Measurements from ENCODE around the gene YWHAQ.
A peak's percentile ranks its signal among the peaks of the same experiment; 100 is the strongest.
"Not testable (repeated sequence)": the region's sequence is repeated elsewhere in the genome, so short reads cannot be mapped to it uniquely, and the experiment has no call there.

YWHAQ gene

DNA sequence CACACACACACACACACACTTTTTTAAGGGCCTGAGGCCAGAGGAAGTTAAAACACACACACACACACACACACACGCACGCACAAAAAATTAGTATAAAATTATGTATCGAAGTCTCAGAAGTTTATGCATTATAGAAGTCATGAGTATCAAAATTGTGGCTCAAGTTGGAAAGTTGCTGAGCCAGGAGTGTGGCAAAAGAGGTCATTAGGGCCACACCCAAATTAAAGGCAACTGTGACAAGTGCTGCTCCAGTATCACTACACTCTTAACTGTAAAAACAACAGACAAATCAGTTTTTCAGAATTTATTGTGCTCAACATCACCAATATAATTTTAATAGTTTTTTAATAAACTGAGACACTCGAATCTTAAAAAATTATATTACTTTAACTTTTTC is 36.9 kb downstream of the YWHAQ start:
- DNase-seq = no peak

DNA sequence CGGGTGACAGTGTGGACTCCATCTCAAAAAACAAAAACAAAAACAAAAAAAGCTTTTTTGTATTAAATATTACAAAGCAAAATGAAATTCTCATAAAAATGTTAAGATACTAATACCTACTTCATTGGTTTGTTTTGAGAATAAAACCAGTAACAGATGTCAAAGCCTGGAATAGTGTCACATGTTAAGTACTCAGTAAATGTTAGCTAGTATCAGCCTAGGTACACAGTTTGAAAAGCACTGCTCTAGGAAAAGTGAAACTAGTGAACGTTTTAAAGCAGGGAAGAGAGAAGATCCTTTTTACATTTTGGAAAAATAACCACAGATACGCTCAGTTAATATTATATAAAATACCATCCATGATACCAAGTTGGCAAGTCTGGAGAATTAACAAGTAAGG is 38.1 kb downstream of the YWHAQ start:
- DNase-seq = no peak

DNA sequence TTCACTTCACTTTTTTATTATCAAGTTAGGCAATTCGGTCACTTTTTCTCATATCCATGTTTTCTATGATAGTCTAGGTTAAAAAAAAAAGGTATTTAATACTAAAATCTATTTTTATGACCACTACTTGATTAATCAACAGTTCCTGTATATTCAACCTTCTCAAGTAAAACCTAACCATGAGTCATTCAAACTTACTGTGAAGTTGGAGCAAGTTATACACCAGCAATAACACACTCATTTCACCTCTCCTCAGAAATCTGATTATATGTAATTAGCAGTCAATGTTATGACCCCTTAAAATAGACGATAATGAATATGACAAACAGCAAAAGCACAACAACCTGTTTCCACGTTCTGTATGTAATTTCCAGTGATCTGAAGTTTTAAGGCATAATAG is 40.2 kb downstream of the YWHAQ start:
- DNase-seq = no peak

GRCh38 chr2:9586465-9586864 is 44.3 kb downstream of the YWHAQ start:
- DNase-seq = no peak

DNA sequence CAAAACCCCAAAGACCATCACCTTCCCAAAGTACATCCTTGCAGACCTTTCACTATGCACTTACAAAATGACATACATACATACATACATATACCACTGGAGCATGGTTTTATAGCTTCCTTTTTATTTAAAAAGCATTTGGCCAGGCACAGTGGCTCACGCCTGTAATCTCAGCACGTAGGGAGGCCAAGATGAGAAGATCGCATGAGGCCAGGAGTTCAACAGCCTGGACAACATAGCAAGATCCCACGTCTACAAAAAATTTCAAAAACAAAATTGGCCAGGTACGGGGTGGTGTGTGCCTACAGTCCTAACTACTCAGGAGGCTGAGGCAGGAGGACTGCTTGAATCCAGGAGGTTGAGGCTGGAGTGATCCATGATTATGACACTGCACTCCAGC is 45.3 kb downstream of the YWHAQ start:
- DNase-seq = no peak

DNA sequence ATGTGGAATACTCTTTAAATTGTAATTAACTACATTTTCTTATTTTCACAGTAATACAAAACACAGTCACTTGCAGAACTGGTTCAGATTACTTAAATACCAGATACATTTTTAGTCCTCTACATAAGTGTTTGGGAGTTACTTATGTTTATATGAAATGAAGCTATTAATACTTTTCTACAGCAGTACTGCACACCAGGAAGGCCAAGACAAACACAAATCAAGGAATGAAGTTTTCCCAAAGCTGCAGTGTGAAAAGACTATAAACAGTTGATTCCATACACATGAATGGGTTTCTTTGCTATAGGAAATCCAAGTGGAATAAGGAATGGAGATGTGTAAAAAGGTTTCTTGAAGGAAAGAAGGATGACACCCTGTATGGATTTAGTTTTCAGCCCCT is 45.9 kb downstream of the YWHAQ start:
- DNase-seq = not testable (repeated sequence)

- DNase-seq = no peak
These were observed 48.2 kb downstream of the YWHAQ start for GRCh38 chr2:9582624-9583023.

GRCh38 chr2:9578467-9579235 is 52.1 kb downstream of the YWHAQ start:
- DNase-seq = no peak

DNA sequence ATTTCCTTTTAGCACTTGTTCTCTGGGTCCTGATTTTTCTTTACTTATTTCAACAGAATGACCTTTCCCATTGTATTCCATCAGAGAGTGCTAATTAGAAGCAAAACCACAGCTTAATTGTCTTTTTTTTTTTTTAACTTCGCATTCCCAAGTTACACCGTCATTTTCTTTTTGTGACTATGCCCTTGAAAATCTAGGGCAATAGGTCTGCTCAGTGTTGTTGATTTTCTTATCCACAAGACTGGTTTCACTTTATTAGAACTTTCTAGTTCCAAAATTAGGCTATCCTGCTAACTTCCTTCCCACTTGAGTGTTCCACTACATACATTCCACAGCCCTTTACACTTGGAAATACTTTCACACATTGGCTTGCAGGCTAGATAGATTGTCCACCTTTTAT is 56.5 kb downstream of the YWHAQ start:
- no peak for DNase-seq

DNA sequence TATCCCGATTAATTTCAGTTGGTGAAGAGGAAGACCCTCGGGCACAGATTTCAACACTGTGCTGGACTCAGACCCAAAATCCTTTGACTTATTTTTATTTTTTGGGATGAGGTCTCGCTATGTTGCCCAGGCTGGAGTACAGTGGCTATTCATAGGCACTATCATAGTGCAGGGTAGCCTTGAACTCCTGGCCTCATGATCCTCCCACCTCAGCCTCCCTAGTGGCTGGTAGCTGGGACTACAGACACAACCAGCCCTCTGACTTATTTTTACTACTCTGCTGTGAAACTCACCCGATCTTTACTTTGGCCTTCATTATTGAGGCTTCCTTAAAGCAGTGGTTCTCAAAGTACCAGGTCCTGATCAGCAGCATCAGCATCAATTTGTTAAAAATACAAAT is 57.0 kb downstream of the YWHAQ start:
- no peak for DNase-seq

- no peak for DNase-seq
These were observed 57.6 kb downstream of the YWHAQ start for GRCh38 chr2:9573013-9573720.

DNA sequence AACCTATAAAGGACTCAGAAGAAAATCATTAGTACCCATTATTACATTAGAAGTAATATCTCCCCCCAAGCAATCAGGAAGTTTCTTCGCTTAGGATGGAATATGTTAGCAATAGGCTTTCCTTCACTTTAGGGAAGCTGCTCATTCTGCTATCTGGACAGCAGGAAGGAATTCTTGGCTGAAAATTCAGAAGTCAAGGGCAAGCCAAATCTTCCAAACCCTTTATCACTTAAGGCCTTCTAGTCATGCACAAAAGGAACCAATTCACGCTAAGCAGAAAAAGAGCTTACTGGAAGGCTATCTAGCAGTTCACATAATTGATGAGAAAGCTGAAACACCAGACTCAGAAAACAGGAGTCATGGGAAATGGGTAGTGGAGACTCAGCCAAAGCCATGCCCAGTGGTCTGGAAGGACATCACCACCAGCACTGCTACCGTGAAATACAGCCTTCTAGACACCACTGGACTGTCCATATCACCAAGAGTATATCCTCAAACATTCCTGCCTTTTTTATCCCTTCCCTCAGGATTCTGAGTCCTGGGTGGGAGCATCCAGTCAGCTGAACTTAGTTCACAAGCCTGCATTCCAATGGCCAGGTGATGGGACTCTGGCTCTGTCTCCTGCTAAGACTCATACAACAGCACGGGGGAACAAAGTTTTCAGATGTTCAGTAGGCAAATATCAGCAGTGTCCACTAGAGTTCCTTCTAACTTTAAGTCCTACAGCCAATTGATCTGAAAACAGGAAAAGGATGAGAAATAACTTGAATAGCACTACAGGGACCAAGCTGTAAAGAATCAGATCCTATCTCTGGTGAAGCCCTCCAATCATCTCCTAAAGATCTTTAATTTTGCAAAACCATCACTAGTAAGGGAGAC is 60.4 kb downstream of the YWHAQ start:
- no peak for DNase-seq

DNA sequence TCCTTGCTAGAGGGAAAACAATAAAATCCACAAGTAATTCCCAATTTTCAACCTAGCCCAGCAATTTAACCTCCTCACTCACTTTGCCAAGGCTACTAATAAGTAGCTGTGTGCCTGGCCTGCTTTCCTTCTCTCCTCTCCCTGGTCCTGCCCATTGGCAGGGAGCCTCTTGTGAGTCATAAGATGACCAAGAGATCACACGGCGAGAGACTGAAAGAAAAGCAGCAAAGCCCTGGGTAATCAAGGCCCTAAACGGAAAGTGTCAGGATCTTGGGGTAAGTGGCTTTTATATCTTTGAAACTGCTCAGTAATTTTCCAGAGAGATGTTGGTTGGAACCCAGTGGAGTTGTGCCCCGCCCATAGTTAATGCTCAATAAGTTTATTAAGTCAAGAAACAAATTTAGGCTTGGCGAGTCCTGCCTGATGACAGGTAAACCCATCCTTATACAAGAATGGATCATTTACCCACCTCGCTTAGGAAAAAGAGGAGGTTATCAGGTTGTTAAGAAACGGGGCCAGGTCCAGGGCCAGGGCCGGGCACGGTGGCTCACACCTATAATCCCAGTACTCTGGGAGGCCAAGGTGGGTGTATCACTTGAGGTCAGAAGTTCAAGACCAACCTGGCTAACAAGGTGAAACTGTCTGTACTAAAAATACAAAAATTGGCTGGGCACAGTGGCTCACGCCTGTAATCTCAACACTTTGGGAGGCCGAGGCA is 65.2 kb downstream of the YWHAQ start:
- no peak for DNase-seq

GRCh38 chr2:9560628-9561027 is 70.2 kb downstream of the YWHAQ start:
- no peak for DNase-seq

DNA sequence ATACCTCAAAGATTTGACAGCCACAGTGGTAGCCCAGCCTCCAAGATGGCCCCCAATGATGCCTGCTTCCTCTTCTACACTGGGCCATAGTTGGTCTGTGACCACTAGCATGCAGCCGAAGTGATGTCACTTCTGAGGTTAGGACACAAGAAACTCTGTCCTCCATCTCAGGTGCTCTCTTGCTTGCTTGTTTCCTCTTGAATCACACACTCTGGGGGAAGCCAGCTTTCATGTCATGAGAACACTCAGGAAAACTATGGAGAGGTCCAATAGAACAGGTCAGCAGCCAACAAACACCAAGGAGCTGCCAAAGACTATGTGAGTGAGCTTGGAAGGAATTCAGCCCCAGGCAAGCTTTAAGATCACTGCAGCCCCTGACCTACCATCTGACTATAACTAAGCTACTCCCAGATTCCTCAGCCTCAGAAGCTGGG is 71.8 kb downstream of the YWHAQ start:
- DNase-seq = no peak

GRCh38 chr2:9556121-9556743 is 74.6 kb downstream of the YWHAQ start:
- DNase-seq = no peak

- peak; percentile 82 for DNase-seq
These were observed 75.3 kb downstream of the YWHAQ start, which contains the start of gene ADAM17 for GRCh38 chr2:9555297-9556120. ADAM17 (minus strand) TSS chr2:9555830; CDS start chr2:9555605, 225 bp downstream.

- DNase-seq = peak; percentile 7
These were observed 75.9 kb downstream of the YWHAQ start for GRCh38 chr2:9554921-9555296.

GRCh38 chr2:9552219-9553178 is 78.3 kb downstream of the YWHAQ start:
- DNase-seq = no peak

- DNase-seq = not testable (repeated sequence)
These were observed 79.9 kb downstream of the YWHAQ start for GRCh38 chr2:9550859-9551391.
